NCI-H82 treated with DMSO at 0.1 percent for 48 hours (cell line): ENCODE data around the gene WWOX.

Experiments
- DNase-seq: peaks from one replicate; lab custom pipeline; 2025; ENCODE audit not compliant: unreplicated experiment; lab: John Stamatoyannopoulos, UW

Gene WWOX

GRCh38 chr16:78485917-78486257, 386.4 kb downstream of the WWOX start:
- DNase-seq = no peak

DNA sequence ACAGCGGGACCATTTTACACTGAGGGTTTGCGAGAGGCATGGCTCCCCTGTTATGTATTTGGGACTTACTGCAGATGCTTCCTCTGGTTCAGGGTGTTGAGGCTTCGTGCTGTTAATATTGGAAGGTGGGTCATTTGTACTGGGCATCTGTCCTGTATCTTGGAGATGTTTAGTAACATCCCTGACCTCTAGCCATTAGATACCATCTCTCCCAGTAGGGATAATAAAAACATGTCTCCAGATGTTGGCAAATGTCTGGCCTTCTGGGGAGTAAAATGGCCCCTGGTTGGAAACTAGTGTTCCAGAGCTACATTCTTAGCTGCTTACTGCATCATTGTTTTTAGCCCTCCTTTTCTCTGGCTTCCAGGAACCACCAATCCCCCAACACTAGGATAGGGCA, 388.0 kb downstream of the WWOX start:
- no peak for DNase-seq

DNA sequence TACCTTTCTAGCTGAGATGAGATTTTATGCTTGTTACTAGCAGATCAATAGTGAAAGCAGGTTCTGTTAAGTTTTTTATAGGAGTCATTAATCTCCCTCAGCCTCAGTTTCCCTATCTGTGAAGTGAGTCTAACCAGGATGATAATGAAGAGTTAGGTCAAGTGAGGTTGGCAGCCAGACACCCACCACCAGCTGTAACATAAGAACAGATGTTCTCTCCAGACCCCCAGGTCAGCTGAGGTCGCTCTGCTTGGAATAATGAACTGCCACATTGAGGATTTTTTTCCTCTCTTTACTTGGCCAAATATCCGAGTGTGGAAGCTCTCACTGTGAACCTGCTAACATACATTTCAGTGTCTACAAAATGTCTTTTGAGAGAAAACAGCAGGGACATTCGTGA, 389.6 kb downstream of the WWOX start:
- no peak for DNase-seq

DNA sequence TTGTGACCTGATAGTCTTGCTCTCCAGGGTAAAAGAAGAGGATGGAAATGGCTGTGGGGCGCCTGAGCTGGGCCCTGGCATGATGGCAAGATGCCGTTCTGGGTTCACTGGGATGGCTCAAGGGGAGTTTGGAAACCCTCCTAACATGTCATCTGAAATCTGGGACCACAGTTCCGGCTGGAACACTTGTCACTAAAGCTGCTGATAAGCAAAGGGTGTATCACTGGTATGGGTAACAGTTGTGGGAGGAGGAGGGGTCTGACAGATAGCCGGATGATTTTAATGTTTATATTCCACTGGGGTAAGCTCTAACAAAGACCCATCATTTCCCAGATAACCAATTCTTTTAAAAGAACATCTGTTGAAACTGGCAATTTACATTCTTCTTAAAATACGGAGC, 390.2 kb downstream of the WWOX start:
- DNase-seq = no peak

DNA sequence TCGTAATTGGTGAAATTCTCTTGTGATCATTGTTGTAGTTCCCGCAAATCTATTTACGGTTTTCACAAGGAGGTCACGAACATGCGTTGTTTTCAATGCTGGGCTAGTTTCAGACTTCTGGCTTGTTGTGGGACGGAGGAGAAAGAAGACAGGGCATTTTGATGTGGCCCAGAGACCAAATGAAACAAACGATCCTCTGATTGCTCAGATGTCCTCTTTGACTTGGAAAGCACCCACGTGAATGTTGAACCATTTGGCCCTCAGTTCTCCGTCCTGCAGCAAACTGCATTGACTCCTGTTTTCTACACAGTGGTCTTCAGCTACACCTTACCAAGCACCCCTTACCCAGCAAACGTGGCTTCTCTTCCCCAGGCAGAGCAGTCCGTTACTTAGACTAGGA, 391.0 kb downstream of the WWOX start:
- no peak for DNase-seq

GRCh38 chr16:78490847-78491246, 391.4 kb downstream of the WWOX start:
- DNase-seq = no peak

- no peak for DNase-seq
These were observed 394.1 kb downstream of the WWOX start for GRCh38 chr16:78493573-78493972.

- no peak for DNase-seq
These were observed 394.7 kb downstream of the WWOX start for GRCh38 chr16:78494105-78494504.

DNA sequence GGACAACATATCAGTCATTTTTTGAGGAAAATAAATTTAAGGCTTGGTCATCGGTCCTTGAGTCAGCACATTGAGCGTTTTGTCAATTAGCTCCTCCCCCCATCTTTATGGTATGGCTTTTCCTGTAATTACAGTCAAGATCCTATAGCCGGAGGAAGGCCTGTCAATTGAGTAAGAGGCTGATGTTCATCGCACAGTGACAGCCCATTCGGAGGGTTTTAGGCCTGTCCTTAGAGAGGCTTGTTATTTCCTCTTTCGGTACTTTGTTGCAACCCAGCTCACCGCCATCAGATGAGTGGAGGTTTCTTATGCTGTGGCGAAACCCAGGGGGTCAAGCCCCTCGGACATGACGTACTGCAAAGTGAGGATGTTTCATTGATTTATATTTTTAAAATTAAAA, 395.2 kb downstream of the WWOX start:
- no peak for DNase-seq

DNA sequence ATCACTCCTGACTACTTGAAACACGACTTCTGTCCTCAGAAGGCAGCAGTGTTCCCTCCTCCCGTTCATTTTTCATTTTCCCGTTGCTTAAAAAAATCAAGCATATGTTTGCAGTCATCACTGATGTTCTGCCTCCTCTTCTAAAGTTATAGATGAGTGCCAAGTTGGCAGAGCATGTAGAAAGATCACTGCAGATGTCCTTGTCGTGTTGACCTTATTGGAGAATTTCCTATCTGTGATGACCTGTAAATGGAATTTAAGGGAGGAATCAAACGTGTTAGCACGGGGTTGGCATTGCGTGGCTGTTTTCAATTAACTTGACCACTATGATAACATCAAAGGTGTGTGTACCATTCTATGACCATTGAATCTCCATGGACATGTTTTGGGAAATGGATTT, 396.7 kb downstream of the WWOX start:
- no peak for DNase-seq

DNA sequence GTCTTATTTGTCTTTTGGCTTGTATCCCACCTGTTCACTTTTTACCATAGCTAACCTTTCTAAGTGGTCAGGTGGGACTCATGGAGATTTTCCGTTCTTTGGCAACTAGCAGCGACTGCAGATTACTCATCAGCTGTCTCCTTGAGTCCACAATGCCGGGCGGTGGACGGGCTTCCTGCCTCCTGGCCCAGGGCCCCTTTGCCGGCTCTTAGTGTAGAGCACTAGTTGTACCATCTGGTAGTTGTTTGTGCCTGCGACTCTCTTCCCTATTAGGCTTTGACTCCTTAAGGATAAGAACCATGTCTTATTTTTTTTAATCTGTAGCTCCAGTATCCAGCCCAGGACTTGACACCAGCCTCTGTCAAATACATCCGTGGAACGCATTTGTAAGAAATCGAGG, 399.9 kb downstream of the WWOX start:
- peak; percentile 92 for DNase-seq

DNA sequence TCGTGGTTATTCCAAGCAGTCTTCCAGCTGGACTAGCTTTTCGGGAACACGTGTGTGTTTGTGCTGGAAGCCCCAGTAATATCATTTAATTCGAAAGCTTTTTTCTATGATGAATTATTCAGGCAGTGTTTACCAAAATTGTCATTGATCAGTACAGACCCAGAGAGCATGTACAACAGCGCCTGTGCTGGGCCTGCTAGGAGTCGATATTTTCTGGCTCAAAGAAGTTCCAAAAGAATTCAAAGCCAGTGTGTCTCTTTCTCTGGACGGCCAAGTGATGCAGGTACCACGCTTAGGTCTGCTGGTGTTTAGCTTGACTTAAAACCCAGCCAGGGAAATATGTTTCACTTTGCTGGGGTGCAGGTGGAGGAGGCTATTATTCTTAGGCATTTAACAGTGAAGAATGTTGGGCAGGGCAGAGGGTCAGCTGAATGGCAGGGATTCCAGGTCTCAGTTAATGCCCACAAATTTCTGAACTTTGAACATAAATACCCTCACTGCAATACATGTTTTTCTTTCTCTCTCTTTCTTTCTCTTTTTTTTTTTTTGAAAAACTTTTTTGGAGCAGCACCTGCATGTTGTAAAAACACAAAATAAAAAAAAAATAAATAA, 401.3 kb downstream of the WWOX start:
- DNase-seq = no peak

DNA sequence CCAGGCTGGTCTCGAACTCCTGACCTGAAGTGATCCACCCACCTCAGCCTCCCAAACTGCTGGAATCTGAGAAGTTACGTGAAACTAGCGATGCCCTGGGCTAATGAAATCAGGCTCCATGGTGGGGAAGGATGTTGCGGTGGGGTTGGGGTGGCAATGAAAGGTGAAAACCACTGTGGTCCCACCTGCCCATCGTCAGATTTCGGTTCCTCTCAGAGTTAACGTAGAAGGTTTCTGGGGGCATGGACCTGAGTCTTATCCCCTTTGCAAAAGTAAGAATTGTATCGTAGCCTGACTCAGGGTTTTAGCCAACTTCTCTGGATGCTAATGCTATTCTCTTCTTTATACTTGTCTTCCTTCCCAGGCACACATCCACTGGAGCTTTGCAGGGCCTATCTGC, 402.3 kb downstream of the WWOX start:
- no peak for DNase-seq

- no peak for DNase-seq
These were observed 403.4 kb downstream of the WWOX start for GRCh38 chr16:78502812-78503350.

DNA sequence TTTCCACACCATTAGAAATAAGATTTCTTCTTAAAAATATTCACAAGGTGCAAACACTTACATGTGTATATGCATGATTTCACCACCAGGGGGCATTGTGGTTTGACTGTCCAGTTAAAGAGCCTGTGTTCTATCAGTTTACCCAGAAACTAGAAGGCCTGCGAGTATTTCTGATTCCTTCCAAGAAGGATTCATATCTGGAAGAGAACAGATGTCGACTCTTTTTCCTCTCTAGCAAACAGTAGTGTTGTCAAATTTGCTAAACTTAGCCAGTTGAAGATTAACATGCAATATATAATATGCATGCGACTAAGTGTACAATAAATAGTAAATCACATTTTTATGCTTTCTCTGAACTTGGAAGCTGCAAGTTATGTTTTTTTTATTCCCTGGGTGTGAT, 404.1 kb downstream of the WWOX start:
- DNase-seq = peak; percentile 6

DNA sequence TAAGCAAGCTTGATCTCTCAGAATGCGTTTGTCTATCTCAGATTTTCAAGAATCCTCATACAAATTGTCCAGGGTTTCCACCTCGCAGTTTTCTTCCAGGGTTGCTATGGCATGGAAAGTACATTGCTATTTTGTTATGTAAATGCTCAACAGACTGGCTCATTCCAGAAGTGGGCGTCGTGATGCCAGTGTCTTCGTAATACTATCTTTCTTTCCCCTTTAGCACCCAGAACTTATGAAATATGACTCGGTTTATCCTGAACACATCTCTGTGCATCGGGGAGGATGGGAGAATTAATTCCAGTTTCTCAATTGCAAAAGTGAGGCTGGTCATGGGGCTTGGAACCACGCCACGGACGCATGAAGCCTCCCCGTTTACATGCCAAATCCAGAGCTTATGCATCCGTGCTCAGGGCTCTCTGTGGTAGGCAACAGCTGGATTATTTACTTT, 405.0 kb downstream of the WWOX start:
- no peak for DNase-seq

DNA sequence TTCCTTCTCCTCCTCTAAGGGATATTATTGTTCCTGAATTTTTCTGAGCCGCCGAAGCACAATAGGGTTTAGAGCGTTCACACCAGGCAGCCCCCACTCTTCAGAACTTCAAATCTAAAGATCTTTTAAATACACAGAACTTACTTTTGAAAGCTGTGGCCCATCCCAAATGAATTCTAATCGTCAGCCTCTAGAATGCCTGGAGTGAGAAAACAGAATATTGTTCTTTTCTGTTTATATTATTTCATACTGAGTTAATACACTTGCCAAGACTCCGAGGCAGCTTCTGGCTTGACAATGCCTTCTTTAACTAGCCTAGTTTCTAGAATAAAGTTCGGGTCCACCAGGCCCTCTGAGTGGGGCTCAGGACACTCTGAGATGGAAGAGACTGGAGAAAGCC, 405.6 kb downstream of the WWOX start:
- DNase-seq = no peak

DNA sequence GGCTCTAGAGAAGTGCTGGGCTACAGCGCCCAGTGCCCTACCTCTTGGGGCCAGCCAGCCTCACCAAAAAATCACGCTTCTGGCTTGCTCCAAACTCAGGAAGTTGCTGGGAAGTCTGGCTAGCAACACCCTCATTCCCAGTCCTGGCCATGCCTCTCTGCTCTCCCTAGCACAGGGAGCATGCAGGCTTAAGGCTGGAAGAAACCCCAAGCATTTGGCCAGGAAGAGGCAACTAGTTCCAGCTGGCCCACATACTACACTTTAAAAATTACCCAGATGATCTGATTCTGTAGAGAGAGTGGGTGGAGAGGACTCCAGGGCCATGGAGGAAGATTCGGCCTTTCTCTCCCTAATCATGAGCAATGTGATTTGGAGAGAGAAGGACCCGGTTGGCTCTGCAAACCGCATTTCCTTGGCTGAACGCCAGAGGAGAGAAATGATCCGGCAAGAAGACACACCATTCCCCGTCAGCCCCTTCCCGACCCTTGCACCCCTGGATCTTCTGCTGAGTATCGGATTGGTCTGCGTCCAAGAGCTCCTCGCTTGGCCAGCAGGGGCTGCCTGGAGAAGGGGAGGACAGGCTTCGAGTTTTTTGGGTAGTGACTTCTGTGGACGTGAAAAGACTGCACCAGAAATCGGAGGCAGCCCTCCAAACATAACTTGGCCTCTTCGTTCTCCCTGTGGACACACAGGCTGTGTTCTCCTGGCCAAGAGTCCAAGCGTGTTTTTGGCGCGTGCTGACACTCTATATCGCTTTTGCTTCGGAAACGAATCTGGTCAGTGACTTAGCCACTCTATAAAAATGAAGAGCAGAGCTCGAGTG, 406.3 kb downstream of the WWOX start:
- DNase-seq = no peak

DNA sequence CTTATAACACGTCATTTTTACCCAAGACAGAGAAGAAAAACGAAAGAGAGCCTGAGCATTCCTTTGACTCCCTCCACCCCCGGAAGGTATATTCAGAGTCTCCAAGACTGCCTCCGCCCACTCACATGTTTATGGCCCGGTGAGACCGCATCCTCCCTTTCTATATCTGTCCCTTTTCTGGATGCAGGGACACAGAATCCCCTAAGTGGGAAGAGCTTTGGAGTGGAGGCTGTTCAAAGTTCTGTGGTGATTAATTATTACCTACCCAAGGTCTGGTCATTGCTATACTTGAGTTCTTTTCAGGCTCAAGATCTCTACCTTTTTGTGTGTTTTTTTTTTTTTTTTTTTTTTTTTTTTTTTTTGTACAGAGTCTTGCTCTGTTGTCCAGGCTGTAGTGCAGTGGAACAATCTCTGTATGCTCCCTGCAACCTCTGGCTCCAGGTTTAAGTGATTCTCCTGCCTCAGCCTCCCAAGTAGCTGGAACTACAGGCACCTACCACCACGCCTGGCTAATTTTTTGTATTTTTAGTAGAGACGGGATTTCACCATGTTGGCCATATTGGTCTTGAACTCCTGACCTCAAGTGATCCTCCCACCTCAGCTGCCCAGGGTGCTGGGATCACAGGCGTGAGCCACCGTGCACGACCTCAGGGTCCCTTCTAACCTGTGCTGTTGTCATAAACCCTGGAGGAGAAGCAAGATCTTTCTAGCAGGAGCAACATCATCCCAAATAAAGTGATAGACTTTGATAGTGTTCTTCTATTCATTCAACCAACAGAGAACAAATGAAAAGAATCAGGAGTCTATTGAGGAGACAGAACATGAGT, 407.1 kb downstream of the WWOX start:
- DNase-seq = no peak

DNA sequence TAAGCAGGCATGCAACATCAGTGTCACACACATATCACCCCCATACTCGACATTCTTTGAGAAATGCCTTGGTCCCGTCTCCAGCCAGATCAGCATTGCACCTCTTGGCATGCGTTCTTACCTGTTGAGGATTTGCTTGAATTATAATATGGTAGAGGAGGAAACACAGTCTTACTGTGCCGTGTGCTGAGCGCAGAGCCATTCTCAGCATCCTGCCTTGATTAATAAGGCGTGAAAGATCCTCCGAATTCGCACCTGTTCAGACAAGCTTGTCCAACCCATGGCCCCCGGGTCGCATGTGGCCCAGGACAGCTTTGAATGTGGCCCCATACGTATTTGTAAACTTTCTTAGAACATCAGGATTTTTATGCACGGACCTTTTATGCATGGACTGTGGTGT, 408.1 kb downstream of the WWOX start:
- DNase-seq = no peak

- no peak for DNase-seq
These were observed 410.5 kb downstream of the WWOX start for GRCh38 chr16:78509965-78510364.

- no peak for DNase-seq
These were observed 411.0 kb downstream of the WWOX start for GRCh38 chr16:78510496-78510895.
